ENCODE measurements around the gene ANO1.

- TF ChIP-seq POLR2A (IDR thresholded peaks at IDR 0.05; ENCODE audit: low read depth, low read length): no peak
- TF ChIP-seq POLR2AphosphoS5 (IDR thresholded peaks at IDR 0.05; ENCODE audit: low read depth, low read length): no peak
- TF ChIP-seq SPI1 (IDR thresholded peaks at IDR 0.05; ENCODE audit: low read depth, low read length): no peak
Observed at GRCh38 chr11:70193411-70194292, 115.5 kb downstream of the ANO1 start.

All from GM12891 (cell line).